GM12874 (cell line): ENCODE measurements around the gene CD44.

ENCODE experiments used
- CTCF ChIP-seq: IDR thresholded peaks from 2 replicates; pipeline ENCODE4 v1.5.1; 2011; ENCODE audit warnings: low read depth, mild to moderate bottlenecking, control low read depth, low read length, moderate library complexity; ENCODE audit not compliant: insufficient read depth

Gene CD44

GRCh38 chr11:35126879-35127581, 11.9 kb upstream of the CD44 start:
- no peak for TF ChIP-seq CTCF

- TF ChIP-seq CTCF = no peak
Observed at GRCh38 chr11:35127619-35128018, 11.4 kb upstream of the CD44 start.

GRCh38 chr11:35131094-35131493, 7.9 kb upstream of the CD44 start:
- no peak for TF ChIP-seq CTCF

- TF ChIP-seq CTCF = no peak
Observed at GRCh38 chr11:35131886-35132285, 7.1 kb upstream of the CD44 start.

GRCh38 chr11:35133656-35134055, 5.3 kb upstream of the CD44 start:
- TF ChIP-seq CTCF = no peak

- TF ChIP-seq CTCF = no peak
Observed at GRCh38 chr11:35134403-35135148, 4.4 kb upstream of the CD44 start.

- no peak for TF ChIP-seq CTCF
Observed at GRCh38 chr11:35135222-35135621, 3.7 kb upstream of the CD44 start.
